GM18502 (cell line): ENCODE measurements around the gene SUPT4H1.

Experiments
- ATAC-seq: cut with Tn5 transposase; IDR thresholded peaks from one replicate; pipeline ENCODE4 v1.9.1; 2021; ENCODE audit warnings: mild to moderate bottlenecking; ENCODE audit not compliant: unreplicated experiment, poor library complexity

The SUPT4H1 gene

DNA sequence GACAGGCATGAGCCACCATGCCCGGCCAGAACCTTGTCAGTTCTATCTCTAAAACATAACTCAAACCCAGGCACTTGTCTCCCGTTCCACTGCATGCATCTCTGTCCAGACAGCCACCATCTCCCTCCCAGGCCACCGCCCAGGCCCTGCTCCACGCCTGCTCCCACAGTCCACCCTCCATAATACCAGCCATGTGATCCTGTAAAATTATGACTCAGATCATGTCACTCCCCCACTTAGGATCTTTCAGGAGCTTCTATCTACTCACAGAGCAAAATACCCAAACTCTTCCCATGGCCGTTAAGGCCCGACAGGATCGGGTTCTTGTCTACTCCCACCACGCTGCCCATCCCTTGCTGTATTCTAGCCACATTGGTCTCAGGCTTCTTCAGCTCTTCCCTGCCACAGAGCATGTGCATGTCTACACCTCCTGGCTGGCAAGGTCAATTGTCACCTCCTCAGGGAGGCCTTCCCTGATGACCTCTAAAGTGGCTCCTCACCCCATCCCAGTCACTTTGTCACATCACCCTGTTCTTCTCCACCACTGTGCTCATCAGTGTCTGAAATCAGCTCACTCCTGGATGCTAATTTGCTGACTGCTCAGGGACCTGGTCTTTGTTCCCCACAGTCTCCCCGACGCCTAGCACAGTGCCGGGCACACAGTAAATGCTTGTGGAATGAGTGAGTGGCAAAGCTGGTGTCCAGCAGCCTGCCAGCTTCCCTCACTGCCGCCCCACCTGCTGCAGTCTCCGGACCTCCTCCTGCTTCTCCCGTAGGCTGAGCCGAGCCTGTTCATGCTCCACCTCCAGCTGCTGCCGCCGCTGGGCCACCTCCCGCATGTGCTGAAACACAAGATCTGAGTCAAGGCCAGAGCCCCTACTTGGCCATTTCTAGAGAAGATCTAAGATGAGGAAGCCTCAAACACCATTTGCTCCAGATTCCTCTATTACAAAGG is 30.2 kb downstream of the SUPT4H1 start:
- ATAC-seq, result no peak

DNA sequence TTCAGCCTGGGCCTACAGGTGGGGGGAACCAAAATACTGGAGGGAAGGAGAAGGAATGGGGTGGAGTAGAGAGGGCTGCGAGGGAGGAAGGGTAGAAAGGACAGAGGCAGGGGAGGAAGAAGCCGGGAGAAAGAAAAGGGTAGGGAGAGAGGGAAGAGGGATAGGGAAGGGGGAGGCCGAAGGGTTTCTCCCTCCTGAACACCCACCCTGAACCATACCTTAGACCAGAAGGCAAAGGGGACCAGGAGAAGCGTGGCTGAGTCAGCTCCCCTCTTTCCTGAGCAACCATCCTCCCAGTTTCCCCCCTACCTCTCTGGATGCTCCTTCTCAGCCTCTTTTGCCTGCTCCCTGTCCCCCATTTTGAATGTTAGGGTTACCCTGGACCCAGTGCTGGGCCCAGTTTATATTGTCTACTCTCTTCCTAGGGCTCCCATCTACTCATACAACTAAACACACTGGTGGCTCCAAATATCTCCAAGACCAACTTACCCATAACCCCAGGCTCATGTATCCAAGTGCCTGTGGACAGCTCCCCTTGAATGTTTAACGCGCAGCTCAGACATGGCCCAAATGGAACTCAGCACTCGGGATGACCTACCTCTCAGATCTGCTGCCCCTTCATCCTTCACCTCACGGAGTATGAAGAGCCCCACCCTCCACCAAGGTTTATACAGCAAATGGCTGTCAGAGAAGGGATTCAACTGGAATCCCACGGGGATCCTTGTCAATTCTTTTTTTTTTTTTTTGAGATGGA is 31.3 kb downstream of the SUPT4H1 start:
- no peak for ATAC-seq

DNA sequence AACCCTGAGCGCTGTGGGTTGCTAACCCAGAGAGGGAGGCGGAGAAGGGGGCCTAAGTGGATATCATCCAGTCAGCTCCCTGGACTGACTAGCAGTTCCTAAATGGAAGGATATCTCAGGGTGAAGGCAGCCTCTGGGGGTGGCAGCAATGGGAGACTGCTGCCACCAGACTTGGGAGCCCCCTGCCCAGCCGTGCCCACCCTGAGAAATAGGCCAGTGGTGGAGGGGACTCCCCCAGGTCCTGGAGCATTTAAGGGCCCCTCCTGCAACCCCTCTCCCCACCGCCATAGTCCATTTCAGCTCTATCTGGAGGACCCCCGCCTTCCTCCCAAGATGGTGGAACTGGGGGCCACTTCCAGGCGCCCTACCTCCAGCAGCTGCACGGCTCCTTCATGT is 31.8 kb downstream of the SUPT4H1 start:
- no peak for ATAC-seq

DNA sequence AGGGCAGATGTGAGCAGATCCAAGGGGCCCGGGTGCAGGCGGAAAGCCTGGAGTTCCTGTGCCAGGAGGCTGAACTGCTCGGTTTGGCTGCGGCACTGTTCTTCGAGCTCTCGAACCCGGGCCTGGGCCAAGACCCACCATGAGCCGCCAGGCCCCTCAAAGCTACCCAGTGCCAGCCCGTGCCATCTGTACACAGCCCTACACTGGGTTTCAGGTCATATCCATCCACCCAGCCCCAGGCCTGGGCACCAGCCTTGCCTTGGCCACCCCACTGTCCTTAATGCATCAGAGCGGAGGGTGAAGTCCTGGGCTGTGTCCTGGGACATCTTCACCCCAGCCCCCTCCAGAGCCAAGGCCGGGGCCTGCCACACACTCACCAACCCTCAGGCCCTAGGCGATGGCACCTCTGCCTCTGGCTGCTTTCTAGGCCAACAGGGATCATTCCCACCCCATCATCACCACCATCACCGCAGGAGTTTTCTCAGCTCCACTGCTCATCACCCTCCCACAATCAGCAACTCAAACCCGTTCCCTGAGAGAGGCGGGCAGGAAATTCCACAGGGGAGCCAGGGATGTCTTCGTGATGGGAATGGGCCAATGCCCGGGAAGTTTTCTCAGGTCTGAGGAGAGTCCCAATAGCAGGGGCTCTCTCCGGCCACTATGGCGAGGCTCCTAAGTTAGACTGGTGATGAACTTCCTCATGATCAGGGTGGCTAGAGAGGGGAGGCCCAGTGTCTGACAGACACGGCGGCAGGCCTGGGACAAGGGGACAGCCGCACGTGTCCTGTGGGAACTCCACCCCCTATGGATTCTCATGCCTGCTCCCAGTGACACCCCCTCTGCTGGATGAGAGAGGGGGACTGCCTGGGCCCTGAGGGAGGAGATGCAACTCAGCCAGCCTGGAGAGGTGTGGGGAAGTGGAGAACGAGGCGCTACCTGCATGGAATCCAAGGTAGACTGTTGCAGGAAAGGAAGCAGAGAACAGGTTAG is 32.5 kb downstream of the SUPT4H1 start:
- ATAC-seq, result no peak

DNA sequence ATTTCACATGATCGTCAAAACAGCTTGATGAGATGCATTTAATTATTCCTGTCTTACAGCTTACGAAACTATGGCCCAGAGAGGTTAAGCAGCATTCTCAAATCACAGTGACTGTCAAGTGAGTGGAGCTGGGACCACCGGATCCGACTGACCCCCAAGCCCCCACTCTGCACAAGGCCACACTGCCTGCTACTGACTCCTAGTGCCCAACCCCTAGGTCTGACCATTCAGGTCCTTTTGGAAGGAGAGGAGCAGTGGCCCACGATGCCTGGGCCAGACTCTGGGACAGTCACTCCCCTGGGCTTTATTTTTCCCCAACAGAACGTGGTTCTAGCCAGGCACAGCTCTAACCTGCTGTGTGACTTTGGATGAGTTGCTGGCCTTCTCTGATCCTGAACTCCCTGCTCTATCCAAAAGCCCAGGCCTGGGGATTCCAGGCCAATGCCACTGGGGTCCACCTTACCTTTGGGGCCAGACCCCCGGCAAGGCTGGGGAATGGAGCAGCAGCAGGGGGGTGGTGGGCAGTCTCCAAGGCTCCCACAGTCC is 33.3 kb downstream of the SUPT4H1 start:
- ATAC-seq, result no peak

DNA sequence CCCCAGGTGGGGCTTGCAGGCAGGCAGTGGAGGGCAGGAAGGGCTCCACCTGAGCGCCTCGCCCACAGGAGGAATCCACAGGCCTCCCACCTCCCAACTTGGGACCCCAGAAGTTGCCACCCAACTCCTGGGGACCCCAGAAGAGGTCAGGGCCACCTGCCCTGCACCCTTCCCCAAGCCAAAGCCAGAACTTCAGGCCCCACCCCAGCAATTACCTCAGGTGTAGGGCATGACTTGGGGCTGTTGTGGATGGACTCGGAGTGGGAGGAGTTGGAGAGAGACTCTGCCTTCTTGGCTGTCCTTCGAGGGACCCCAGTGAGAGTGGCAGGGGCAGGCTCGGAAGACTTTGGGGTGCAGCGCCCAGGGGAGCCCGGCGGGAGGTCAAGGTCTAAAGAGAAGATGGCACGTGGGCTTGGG is 33.9 kb downstream of the SUPT4H1 start:
- ATAC-seq, result no peak

DNA sequence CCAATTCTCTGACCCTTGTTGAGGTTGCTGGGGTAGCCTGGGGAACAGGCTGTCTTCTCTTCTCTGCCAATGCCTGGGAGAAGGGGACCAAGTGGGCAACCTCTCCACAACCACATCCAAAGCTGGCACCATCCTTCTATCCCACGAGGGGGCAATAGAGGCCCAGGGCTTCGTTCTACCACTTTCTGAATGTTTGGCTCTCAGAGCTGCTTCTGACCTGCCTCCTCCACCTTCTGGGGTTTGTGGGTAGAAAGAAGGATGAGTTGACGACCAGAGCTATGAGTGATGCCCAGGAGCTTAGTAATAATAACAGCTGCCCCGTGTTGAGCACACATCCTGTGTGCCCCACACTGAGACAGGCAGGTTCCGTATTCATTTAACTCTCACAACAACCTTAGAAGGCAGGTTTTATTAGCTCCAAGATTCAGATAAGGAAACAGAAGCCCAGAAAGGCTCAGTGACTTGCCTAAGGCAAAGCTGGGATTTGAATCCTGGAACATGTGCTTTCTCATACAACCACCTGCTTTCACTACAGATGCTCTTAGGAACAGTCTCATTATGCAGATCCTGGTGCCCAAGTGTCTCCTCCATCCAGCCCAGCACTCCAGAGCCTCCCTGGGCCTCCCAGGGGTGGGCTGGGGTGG is 34.5 kb downstream of the SUPT4H1 start:
- peak; percentile 69 for ATAC-seq

DNA sequence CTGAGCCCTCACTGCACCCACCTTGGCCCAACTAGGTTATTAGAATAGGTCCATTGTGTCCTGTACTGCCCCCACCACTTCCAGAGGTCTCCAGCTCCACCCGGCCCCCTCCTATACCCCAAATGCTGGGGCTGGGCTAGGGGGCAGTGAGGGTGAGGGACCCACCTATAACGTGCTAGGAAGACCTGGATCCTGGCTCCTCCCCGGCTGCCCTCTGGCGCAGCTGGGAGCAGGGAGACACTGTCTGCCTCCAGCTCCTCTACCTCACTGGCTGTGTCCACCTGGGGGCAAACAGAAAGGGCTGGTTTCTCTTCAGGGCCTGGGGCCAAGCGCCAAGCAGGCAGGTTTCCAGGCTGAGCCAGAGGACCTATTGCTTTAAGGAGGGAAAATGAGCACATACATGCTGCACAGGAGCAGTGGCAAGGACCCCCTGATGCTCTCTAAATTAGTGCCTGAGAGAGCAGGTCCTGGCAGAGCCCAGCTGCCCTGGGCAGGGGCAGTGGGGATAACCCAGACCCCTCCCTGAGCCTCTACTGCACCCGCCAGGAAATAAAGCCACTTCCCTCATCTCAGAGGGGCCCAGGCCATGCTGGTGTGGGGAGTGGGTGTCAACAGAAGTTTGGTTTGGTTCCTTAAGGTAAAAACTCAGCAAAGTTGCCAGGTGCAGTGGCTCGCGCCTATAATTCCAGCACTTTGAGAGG is 35.6 kb downstream of the SUPT4H1 start:
- no peak for ATAC-seq

DNA sequence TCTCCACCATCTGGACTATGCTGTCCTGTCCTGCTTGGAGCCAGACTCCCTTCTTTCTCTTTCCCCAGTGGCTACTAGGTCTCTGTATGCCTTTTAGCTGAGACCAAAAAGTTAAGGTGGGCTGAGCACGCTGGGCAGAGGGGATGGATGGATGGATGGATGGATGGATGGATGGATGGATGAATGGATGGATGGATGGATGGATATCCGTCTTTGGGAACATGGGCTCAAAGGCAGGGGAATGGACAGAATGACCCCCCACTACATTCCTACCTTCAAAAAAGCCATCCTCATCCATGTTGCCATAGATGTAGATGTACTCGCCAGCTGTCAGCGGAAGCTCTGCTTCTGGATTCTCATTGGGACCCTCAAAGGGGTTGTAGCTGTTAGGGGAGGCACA is 36.3 kb downstream of the SUPT4H1 start:
- no peak for ATAC-seq

DNA sequence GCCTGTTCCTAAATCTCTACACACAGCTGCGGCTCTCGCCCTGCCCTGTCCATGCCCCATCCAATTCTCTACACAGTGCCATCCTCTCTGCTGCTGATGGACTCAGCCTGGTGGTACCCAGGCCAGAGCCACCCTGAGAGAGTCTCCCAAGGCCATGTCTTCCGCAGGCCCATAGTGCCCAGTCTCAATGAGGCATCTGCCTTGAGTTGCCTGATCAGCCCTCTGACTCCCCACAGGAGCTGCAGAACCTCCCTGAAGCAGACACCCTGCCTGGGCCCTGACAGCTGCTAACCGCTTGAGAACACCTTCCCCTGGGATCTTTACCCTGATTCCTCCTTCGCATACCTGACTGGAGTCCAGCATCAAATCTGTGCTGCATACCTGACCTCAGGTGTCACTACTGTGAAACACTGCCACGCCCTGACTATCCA is 36.7 kb downstream of the SUPT4H1 start:
- ATAC-seq, result no peak

DNA sequence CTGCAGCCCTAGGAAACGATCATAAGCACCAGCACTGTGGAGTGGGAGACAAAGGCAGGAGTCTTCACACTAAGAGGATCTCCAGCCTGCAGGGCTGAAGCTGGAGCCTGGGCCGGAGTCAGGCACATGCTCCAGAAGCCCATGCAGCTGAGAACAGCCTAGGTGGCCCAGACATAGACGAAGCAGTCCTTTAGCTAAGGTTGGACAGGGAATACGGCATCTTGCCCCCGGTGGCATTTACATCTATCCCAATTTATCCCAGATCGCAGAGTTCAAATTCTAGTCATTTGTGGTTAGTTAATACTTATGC is 37.3 kb downstream of the SUPT4H1 start:
- no peak for ATAC-seq

DNA sequence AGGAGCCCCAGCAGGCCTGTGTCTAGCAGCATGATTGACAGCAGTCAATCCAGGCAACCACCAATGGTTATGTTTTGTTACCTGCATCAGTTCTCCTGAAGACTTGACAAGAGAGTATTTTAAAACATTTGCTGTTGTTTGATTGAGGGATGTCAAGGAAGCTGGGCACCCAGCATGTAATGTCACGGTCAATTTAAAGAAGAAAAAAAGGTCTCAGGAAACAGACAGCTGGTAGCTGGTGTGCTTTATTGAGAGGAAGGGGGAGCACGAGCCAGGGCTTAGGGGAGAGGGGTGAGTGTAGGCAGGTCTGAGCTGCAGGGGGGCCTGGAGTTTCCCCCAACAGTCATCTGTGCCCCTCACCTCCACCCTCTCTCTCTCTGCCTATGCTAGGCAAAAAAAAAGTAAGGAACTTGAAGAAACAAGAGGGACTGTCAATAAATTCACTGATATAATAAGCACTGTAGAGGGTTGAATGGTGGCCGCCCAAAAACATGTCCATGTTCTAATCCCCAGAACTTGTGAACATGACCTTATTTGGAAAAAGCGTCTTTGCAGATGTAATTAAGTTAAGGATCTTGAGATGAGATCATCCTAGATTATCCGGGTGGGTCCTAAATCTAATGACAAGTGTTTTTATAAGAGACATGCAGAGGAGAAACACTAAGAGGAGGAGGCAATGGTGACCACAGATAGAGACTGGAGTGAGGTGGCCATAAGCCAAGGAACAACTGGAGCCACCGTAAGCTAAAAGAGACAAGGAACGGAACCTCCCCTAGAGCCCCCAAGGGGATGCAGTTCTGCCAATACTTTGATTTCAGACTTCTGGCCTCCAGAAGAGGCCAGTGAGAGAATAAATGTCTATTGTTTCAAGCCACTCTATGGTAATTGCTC is 37.9 kb downstream of the SUPT4H1 start:
- ATAC-seq, result no peak

DNA sequence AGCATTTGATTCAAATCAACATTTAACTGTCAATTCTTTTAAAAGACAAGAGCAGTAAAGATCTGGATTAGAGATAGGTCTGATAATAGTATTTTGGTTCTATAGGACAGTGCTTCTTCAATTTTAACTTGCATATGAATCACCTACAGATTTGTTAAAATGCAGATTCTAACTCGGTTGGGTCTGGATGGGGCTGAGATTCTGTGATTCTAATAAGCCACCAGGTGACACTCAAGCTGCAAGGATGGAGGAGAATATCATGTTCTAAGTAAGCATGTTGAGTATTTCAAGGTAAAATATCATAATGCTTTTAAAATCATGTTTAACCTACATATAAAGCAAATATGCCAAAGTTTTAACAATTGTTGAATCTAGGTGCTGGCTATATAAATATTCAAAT is 39.2 kb downstream of the SUPT4H1 start:
- ATAC-seq, result no peak

DNA sequence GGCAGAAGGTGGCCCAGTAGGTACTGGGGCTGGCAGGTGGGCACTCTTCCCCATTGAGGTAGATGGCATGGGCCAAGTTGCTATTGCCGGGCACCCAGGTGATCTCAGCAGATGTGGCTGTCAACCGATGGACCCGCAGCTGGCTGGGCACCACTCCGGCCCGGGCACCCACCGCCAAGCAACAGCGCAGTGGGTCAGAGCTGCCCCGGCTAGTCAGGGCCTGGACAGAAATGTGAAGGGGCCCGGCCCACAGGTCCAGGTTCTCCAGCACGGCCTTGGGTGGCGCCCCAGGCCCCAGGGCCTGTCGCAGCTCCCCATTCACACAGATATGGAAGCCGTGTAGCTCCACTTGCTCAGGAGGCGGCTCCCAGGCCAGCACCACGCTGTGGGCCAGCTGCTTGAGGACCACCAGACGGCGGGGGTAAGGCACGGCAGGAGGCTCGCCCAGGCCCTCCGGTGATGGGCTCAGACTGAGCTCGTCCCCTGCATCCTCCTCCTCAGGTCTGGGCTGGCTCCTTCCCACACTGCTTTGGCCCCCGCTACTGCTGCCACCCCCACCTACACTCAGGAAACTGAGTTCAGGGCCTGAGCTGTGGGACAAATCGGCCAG is 39.9 kb downstream of the SUPT4H1 start:
- no peak for ATAC-seq

DNA sequence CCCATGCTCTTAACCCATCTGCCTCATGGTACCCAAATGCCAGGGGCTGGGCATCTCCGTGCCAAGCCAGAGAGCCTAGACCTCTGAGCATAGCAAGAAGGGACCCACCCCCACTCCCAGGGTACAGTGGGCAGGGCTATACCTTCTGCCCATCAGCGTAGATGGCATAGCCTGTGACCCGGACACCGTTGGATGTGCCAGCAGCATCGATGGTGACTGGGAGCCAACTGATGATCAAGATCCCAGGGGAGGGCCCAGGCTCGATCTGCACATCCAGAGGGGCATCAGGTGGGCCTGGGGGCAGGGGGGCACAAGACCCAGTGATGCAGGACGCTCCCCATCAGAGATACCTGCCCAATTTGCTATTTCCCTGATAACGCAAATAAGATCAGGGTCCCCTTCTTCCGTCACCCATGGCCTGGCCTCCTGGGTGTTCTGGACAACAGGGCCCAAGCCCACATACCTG is 40.5 kb downstream of the SUPT4H1 start:
- no peak for ATAC-seq

DNA sequence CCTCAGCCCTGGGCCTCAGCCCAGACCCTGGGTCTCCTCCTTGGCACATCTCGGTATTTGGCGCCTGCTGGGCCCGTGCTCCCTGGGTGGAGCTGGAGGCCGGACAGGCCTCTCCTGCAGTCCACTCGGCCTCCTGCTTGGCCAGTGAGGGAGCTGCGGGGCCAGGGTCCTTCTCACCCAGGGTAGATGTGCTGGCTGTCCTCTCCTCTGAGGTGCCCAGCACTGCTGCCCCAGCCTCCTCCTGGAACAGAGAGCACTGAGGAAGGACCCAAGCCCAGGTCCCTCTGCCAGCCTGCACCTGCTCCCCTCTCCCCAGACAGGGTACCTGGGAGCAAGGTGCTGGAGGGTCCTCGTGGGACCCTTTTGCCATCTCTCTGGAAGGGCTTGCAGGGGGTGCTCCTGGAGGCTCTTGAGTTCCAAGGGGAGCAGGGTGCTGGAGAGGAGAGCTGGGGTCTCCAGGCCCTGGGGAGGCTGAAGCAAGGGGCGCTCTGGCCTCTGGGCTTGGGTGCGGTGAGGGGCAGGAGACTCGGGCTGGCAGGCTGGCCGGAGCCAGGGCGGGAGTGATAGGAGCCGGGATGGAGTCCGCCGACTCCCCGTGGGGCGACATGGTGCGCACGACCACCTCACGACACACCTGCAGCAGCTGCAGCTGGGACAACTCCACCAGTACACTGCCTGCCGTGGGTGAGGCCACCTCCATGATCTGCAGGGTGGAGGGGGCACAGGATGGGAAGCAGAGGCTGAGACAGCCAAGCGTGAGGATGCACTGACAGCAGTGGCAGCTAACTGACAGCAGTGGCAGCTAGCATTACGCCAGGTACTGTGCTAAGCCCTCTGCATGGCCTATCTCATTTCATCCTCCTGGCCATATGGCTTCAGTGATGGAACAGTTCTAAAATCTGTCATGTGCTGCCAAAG is 41.2 kb downstream of the SUPT4H1 start:
- ATAC-seq, result no peak

DNA sequence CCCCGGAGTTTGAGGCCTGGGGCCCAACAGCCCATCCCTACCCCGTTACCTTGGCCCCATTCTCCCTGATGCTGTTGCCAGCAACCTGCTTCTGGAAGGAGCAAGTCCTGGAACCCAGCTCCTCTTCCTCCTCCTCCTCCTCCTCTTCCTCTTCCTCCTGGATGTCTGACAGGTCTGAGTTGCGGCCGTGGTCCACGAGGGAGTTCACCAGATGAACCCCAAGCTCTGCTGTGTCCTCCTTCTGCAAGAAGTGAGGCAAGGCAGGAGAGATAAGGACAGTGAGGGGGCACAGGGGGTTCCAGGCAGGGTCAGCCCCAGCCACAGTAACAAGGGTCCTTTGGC is 42.1 kb downstream of the SUPT4H1 start:
- ATAC-seq, result no peak
